GM12878 (cell line): ENCODE results near the gene SLC10A2. TPM values are rescaled to one million over a fixed set of nuclear protein-coding genes. Genes with fewer than 3 reads are reported as not detected.
"Not testable (repeated sequence)": the region's sequence is repeated elsewhere in the genome, so short reads cannot be mapped to it uniquely, and the experiment has no call there.

ENCODE experiments used
- ATAC-seq: fragments of 200-7000 bp; cut with Tn5 transposase; 3 replicates; pipeline ENCODE4 v1.9.1; 2020; ENCODE audit warnings: mild to moderate bottlenecking, moderate library complexity
- BruUV-seq: library from RNA; stranded (reverse); fragments of 400-500 nt; replicated peaks from 2 replicates; lab custom pipeline; 2021; lab: Mats Ljungman, UMichigan
- CTCF ChIA-PET: fragments of 300-600 bp; sonication (Branson Sonifier 250); formaldehyde crosslinking; extraction: SDS; loops from one replicate; lab custom pipeline; 2021; ENCODE audit warnings: inconsistent platforms; lab: Yijun Ruan, JAX
- POLR2A ChIA-PET: fragments of 350-600 bp; formaldehyde crosslinking; extraction: SDS; loops from one replicate; lab custom pipeline; 2021; ENCODE audit warnings: inconsistent platforms; lab: Charles Lee
- RAD21 ChIA-PET: fragments of 300-600 bp; sonication (Branson Sonifier 250); formaldehyde crosslinking; loops from one replicate; lab custom pipeline; 2023; ENCODE audit warnings: antibody characterized with exemption; ENCODE audit not compliant: unreplicated experiment; lab: Charles Lee
- SMC1A ChIA-PET: fragments of 300-600 bp; sonication (Branson Sonifier 250); formaldehyde crosslinking; loops from one replicate; lab custom pipeline; 2023; ENCODE audit not compliant: unreplicated experiment, uncharacterized antibody; lab: Charles Lee
- DNase-seq: peaks from one replicate; pipeline ENCODE4 v3.0.0-alpha.2; 2011; ENCODE audit warnings: low read depth, low spot score
- FAIRE-seq: peaks from 3 replicates; lab custom pipeline; 2011; peaks lifted over from hg19 to GRCh38; lab: Jason Lieb, UNC
- H2AFZ ChIP-seq: 2 replicates; pipeline ENCODE4 v1.6.0; 2011; ENCODE audit warnings: low read depth, low read length, control low read depth; ENCODE audit not compliant: control insufficient read depth
- H3K27ac ChIP-seq: 2 replicates; pipeline ENCODE4 v1.5.1; 2011; ENCODE audit warnings: control low read depth; ENCODE audit not compliant: control insufficient read depth, insufficient read depth
- H3K27me3 ChIP-seq, 2 experiments: replicated peaks in 1 of 2; 2 replicates each; pipeline versions ENCODE4 v1.6.0 to v1.6.1; 2011; ENCODE audit warnings: low read length in 1 of 2; ENCODE audit not compliant: control insufficient read depth in 2 of 2, insufficient read depth in 2 of 2
- H3K36me3 ChIP-seq, 2 experiments: 2 replicates each; pipeline ENCODE4 v1.5.1; 2011; ENCODE audit warnings: low read length in 1 of 2; ENCODE audit not compliant: control insufficient read depth in 2 of 2, insufficient read depth in 2 of 2
- H3K4me1 ChIP-seq: 2 replicates; pipeline ENCODE4 v1.6.1; 2011; ENCODE audit warnings: mild to moderate bottlenecking, low read length, moderate library complexity, mixed read lengths; ENCODE audit not compliant: control insufficient read depth, insufficient read depth
- H3K4me2 ChIP-seq: 2 replicates; pipeline ENCODE4 v1.6.0; 2011; ENCODE audit warnings: control low read depth; ENCODE audit not compliant: control insufficient read depth, insufficient read depth
- H3K4me3 ChIP-seq: fragments of 200-600 bp; sonication (generic); 2 replicates; pipeline ENCODE4 v1.5.1; 2016
- H3K79me2 ChIP-seq: 2 replicates; pipeline ENCODE4 v1.6.0; 2011; ENCODE audit warnings: low read length; ENCODE audit not compliant: control insufficient read depth, insufficient read depth
- H3K9ac ChIP-seq: 2 replicates; pipeline ENCODE4 v1.8.0; 2011; ENCODE audit warnings: low read length, control low read depth, mixed read lengths; ENCODE audit not compliant: control insufficient read depth, insufficient read depth
- H3K9me3 ChIP-seq: replicated peaks from 3 replicates; pipeline ENCODE4 v1.5.1; 2011; ENCODE audit warnings: mild to moderate bottlenecking, low read length; ENCODE audit not compliant: control insufficient read depth, insufficient read depth
- H4K20me1 ChIP-seq: 2 replicates; pipeline ENCODE4 v1.6.0; 2011; ENCODE audit not compliant: control insufficient read depth, insufficient read depth
- BHLHE40 ChIP-seq, 2 experiments: fragments of 450-650 bp in 1 of 2; IDR thresholded peaks; 2 replicates each; pipeline ENCODE4 v1.6.1; 2011 to 2017; ENCODE audit warnings: low read depth in 2 of 2, borderline replicate concordance in 1 of 2, improper control_type of control experiment in 1 of 2, low read length in 1 of 2, mild to moderate bottlenecking in 1 of 2
- MEF2A ChIP-seq: IDR thresholded peaks from 2 replicates; pipeline ENCODE4 v1.6.1; 2011; ENCODE audit warnings: low read depth, mild to moderate bottlenecking, low read length, moderate library complexity; ENCODE audit not compliant: insufficient read depth
- RCOR1 ChIP-seq: conservative IDR thresholded peaks from 2 replicates; pipeline ENCODE4 v1.6.1; 2012; ENCODE audit warnings: low read depth, low read length, improper control_type of control experiment
- YY1 ChIP-seq: IDR thresholded peaks from 2 replicates; pipeline ENCODE4 v1.6.1; 2011; ENCODE audit warnings: low read depth, mild to moderate bottlenecking, low read length
- WGBS: methylation state at CpG from one replicate; pipeline ENCODE4 v1.1.6; 2016; ENCODE audit warnings: low lambda C conversion rate; ENCODE audit not compliant: insufficient replicate concordance, insufficient coverage; ENCODE audit errors: missing lambda C conversion rate; 5-methylcytosine and 5-hydroxymethylcytosine counted together
- in situ Hi-C: fragments of 300-500 bp; cut with MboI; formaldehyde crosslinking; loops from 9 replicates; pipeline ENCODE4 v1.14.3; 2018; ENCODE audit warnings: mixed read lengths
- intact Hi-C: fragments of 100-400 bp; cut with micrococcal nuclease; formaldehyde crosslinking; loops from one replicate; pipeline ENCODE4 v1.14.2; 2022; ENCODE audit not compliant: unreplicated experiment
- polyA plus RNA-seq, 11 experiments: library from polyadenylated mRNA; depleted of rRNA in 4 of 11; unstranded in 6 of 11; stranded (reverse) in 5 of 11; fragments of >200 nt; fragmentation: Nextera tagmentation in 4 of 11; fragmentation: Illumina TruSeq in 1 of 11; extraction: Ambion mirVana in 4 of 11; extraction: Trizol in 1 of 11; gene quantifications; 1 replicate in 1 of 11; 2 replicates in 10 of 11; pipeline versions ENCODE4 v1.2.1 to v1.2.3, GENCODE V29; 2011 to 2016; ENCODE audit warnings: inconsistent platforms in 2 of 11, missing spikeins in 2 of 11, low read depth in 1 of 11
- total RNA-seq, 4 experiments: library from RNA; depleted of rRNA in 3 of 4; stranded (reverse); fragments of >200 nt in 3 of 4; fragmentation: Illumina TruSeq in 1 of 4; extraction: Trizol in 1 of 4; gene quantifications; 2 replicates each; pipeline versions ENCODE4 v1.2.1 to v1.2.3, GENCODE V29; 2013 to 2021
- TF ChIP-seq, protein P1 (sequence below): fragments of 450-650 bp; formaldehyde crosslinking; IDR thresholded peaks from 2 replicates; pipeline ENCODE4 v1.5.0; 2022; ENCODE audit warnings: mild to moderate bottlenecking, missing genetic modification characterization

Gene SLC10A2
- total and polyA plus RNA-seq, 10 of the 15 experiments (the other 5 are each of a cell fraction or from before 2014, with no cell fraction given): 0.01 to 0.04 (median 0.02) TPM; not detected in 7

DNA sequence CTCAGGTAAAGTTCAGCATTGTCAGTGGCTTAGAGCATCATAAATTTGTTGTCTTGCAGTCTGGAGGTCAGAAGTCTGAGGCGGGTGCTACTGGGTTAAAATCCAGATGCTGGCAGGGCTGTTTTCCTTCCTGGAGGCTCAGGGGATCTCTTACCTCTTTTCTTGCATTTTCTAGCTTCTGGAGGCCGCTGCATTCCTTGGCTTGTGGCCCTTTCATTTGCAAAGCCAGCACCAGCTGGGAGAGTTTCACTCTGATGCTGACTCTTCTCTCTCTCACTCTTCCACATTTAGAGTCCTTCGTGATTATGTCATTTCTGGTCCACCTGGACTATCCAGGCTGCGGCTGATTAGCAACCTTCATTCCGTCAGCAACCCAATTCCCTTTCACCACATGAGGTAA is 38.1 kb upstream of the SLC10A2 start (continued):
- TF ChIP-seq, protein P1, sequence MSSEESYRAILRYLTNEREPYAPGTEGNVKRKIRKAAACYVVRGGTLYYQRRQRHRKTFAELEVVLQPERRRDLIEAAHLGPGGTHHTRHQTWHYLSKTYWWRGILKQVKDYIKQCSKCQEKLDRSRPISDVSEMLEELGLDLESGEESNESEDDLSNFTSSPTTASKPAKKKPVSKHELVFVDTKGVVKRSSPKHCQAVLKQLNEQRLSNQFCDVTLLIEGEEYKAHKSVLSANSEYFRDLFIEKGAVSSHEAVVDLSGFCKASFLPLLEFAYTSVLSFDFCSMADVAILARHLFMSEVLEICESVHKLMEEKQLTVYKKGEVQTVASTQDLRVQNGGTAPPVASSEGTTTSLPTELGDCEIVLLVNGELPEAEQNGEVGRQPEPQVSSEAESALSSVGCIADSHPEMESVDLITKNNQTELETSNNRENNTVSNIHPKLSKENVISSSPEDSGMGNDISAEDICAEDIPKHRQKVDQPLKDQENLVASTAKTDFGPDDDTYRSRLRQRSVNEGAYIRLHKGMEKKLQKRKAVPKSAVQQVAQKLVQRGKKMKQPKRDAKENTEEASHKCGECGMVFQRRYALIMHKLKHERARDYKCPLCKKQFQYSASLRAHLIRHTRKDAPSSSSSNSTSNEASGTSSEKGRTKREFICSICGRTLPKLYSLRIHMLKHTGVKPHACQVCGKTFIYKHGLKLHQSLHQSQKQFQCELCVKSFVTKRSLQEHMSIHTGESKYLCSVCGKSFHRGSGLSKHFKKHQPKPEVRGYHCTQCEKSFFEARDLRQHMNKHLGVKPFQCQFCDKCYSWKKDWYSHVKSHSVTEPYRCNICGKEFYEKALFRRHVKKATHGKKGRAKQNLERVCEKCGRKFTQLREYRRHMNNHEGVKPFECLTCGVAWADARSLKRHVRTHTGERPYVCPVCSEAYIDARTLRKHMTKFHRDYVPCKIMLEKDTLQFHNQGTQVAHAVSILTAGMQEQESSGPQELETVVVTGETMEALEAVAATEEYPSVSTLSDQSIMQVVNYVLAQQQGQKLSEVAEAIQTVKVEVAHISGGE (CRISPR knock-in tag): no peak
- TF ChIP-seq MEF2A: no peak
- TF ChIP-seq BHLHE40 (IDR thresholded peaks at IDR 0.05; ENCODE audit: borderline replicate concordance in 1 of 2, low read depth in 2 of 2, low read length in 1 of 2): no peak
- no peak for TF ChIP-seq YY1
- TF ChIP-seq RCOR1: no peak

DNA sequence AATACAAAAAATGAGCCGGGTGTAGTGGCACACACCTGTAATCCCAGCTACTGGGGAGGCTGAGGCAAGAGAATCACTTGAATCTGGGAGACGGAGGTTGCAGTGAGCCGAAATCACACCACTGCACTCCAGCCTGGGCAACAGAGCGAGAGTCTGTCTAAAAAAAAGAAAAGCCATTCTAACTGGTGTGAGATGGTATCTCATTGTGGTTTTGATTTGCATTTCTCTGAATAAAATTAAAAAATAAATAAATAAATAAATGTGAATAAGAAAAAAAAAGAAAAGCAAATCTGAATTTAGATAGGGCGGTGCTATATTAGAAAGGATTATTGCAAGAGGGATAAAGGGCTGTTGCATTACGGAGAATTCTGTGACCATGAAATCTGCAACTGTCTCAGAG is 37.2 kb upstream of the SLC10A2 start:
- intact Hi-C loops, H4K20me1 ChIP-seq, H3K4me3 ChIP-seq, in situ Hi-C loops, H3K27me3 ChIP-seq, H3K9ac ChIP-seq, H3K79me2 ChIP-seq, H3K4me2 ChIP-seq, POLR2A ChIA-PET, H3K36me3 ChIP-seq, DNase-seq, ATAC-seq, H3K27ac ChIP-seq, H3K4me1 ChIP-seq, H2AFZ ChIP-seq, FAIRE-seq, RAD21 ChIA-PET, BruUV-seq, H3K9me3 ChIP-seq: not testable (repeated sequence)
- ChIA-PET CTCF (interaction anchor here (0.6 kb wide), 1 partner anchor 111 kb away, joined by 3 read pairs; no protein-coding TSS in a partner anchor), SMC1A (interaction anchor here (0.8 kb wide), 1 partner anchor 48 kb away, joined by 3 read pairs; no protein-coding TSS in a partner anchor)
- WGBS: 68% methylated on average over 6 of the region's 6 CpGs
